Dendritic cell treated with granulocyte-macrophage colony-stimulating factor and Interleukin-4, amounts not matched to agents 40 ng/mL and 50 ng/mL, for 4 days (primary cell): ENCODE measurements around the gene NDFIP1.
A peak's percentile ranks its signal among the peaks of the same experiment; 100 is the strongest.

Experiments
- H3K27ac Mint-ChIP-seq: one replicate; pipeline ENCODE4 v1.8.0; 2022; ENCODE audit warnings: mild to moderate bottlenecking, mixed read lengths
- H3K27me3 Mint-ChIP-seq: one replicate; pipeline ENCODE4 v1.8.0; 2022; ENCODE audit warnings: mild to moderate bottlenecking, mixed read lengths
- H3K36me3 Mint-ChIP-seq: one replicate; pipeline ENCODE4 v1.8.0; 2022; ENCODE audit warnings: low read depth, mixed read lengths
- H3K4me1 Mint-ChIP-seq: one replicate; pipeline ENCODE4 v1.8.0; 2022; ENCODE audit warnings: low read depth, mixed read lengths
- H3K4me3 Mint-ChIP-seq: one replicate; pipeline ENCODE4 v1.8.0; 2022; ENCODE audit warnings: mild to moderate bottlenecking, moderate library complexity, mixed read lengths
- H3K9me3 Mint-ChIP-seq: one replicate; pipeline ENCODE4 v1.8.0; 2022; ENCODE audit warnings: mixed read lengths
- intact Hi-C: fragments of 100-400 bp; cut with micrococcal nuclease; formaldehyde crosslinking; loops from one replicate; pipeline ENCODE4 v1.15.0; 2022

Gene NDFIP1, protein sequence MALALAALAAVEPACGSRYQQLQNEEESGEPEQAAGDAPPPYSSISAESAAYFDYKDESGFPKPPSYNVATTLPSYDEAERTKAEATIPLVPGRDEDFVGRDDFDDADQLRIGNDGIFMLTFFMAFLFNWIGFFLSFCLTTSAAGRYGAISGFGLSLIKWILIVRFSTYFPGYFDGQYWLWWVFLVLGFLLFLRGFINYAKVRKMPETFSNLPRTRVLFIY

DNA sequence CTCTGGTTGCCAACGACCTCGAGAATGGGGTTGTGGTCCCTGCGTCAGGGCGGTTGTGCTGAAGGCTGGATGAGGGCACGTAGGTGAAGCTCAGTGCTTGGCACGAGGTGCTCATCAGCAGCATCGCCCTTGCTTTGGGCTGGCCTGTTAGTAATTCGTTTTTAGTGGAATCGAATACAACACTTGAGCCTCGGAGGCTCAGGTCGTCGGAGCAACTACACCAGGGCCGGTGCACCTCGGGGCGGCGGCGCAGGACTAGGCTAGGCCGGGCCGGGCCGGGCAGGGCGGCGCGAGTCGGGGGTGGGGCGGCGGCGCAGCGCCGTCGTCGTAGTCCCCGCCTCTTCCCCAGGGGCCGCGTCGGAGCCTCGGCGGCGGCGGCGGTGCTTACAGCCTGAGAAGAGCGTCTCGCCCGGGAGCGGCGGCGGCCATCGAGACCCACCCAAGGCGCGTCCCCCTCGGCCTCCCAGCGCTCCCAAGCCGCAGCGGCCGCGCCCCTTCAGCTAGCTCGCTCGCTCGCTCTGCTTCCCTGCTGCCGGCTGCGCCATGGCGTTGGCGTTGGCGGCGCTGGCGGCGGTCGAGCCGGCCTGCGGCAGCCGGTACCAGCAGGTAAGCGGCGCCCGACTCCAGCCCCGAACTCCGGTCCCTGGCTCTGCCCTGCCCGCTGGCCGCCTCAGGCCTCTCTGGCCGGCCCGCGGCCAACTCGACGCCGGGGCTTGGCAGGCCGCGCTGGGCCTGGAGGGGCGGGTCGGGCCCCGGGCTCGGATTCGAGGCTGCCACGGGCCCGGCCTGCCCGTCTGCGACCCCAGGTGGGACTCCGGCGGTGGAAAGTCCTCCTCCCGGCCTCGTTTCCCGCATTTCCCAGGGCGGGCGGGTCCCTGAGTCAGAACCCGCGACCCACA, at the start of gene NDFIP1:
NDFIP1 (plus strand) TSS at position 348 of the 899 bp plus-strand sequence; CDS start at position 544, 196 bp downstream.
- intact Hi-C loops = no loop called here
- peaks cover 32% of the 10 kb centered on the region for H3K4me1 Mint-ChIP-seq

DNA sequence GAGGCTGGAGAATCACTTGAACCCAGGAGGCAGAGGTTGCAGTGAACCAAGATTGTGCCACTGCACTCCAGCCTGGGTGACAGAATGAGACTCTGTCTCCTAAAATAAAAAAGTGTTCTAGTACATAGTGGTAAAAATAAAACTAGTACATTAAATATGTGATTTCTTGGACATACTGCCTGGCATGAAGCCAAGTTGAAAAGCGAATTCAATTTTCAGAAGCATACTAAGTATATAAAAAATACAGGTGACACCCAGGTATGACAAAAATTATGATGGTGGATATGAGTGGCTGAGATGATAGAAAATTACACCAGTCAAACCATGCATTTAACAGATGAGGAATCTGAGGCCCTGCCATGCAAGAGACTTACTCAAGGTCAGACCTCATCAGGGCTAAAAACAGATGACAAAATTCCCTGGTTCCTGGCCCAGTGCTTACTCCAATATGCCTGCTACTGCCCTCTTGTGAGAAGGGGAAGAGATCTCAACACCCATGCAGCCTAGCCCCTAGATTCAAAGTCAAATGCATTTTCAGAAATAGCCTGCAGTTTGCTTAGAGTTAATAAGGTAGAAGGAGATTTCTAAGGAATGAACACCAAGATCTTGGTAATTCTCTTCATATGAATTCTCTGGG, 49.2 kb upstream of the NDFIP1 start:
- H3K9me3 Mint-ChIP-seq = no peaks in the 10 kb centered on the region
- H3K27ac Mint-ChIP-seq = no peak overlapping the region
- intact Hi-C loops = no loop called here
- H3K27me3 Mint-ChIP-seq = peaks cover 7% of the 10 kb centered on the region
- no peak overlapping the region for H3K4me3 Mint-ChIP-seq
- peaks cover 25% of the 10 kb centered on the region for H3K4me1 Mint-ChIP-seq
- H3K36me3 Mint-ChIP-seq = no peaks in the 10 kb centered on the region

More for the DNA sequence above, at the start of gene NDFIP1:
- H3K27ac Mint-ChIP-seq = peak within 1 kb of the TSS; percentile 91
- H3K27me3 Mint-ChIP-seq = no peaks in the 10 kb centered on the region
- peak within 1 kb of the TSS; percentile 95 for H3K4me3 Mint-ChIP-seq
- H3K36me3 Mint-ChIP-seq = peaks cover 15% of the 10 kb centered on the region
- H3K9me3 Mint-ChIP-seq = no peaks in the 10 kb centered on the region

DNA sequence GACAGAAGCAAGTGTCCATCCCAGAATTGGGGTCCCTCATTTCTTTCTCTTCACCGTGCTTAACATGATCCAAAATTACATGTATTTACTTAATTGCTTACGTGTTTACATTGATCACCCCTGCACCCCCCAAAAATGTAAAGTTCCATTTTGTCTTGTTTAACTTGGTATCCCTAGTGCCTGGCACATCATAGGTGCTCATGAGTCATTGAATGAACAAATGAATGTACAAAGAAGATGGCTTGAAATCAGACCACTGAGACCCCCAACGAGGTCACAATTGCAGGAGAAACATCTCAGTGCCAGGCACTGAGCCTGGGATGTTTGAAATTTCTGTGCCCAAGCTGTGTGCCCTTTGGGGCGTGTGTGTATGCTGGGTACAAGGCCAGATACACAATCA, 45.2 kb upstream of the NDFIP1 start:
- intact Hi-C loops = loop anchor here (5.0 kb wide), 1 partner anchor 79 kb away; no protein-coding TSS in a partner anchor
- no peaks in the 10 kb centered on the region for H3K36me3 Mint-ChIP-seq
- no peak overlapping the region for H3K4me3 Mint-ChIP-seq
- H3K27ac Mint-ChIP-seq = peak overlapping the region; percentile 35
- peaks cover 16% of the 10 kb centered on the region for H3K27me3 Mint-ChIP-seq
- H3K9me3 Mint-ChIP-seq = no peaks in the 10 kb centered on the region
- H3K4me1 Mint-ChIP-seq = peaks cover 19% of the 10 kb centered on the region

DNA sequence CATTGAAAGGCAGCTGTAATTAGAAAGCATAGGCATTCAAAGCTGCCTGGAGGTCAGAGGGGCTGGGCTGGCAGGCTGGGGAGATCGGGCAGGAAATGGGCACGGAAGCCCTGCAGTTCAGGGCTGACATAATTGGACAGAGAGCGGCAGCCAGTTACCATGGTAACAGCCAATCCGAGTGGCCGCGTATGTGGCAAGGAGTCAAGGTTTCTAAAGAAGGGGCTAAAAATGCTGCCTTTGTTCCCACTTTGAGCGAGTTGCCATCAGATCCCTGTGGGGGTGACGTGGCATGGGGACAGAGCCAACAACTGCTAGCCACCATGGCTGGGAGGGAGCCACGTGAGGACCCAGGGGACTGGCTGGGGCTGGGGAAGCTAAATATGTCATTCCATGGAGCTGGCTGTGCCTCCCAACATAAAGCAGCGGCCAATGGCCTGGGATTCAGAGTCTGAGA, 44.7 kb upstream of the NDFIP1 start:
- H3K27me3 Mint-ChIP-seq = peaks cover 16% of the 10 kb centered on the region
- H3K27ac Mint-ChIP-seq = peak overlapping the region; percentile 35
- H3K36me3 Mint-ChIP-seq = no peaks in the 10 kb centered on the region
- H3K4me3 Mint-ChIP-seq = no peak overlapping the region
- intact Hi-C loops = loop anchor here (5.0 kb wide), 1 partner anchor 78 kb away; no protein-coding TSS in a partner anchor
- no peaks in the 10 kb centered on the region for H3K9me3 Mint-ChIP-seq
- peaks cover 19% of the 10 kb centered on the region for H3K4me1 Mint-ChIP-seq

DNA sequence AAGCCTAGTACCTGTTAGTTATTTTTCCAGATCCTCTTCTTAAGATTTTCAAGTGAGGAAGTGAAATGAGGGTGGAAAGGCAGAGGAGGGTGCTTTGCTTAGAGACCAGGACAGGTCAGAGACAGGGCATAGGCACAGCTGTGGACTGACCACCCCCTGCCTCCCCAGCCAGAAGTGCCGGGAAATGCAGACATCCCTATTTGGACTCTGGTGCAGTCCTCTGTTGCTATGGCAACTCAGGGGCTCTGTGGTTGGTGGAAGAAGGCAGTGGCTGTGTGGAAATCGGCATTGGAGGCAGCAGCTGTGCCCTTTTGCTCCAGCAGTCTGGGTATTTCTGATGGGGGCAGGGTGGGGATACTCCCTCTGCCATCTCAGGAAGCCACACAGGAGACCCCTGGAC, 43.3 kb upstream of the NDFIP1 start:
- Mint-ChIP-seq H3K27me3 (peaks cover 19% of the 10 kb centered on the region), H3K4me1 (peaks cover 27% of the 10 kb centered on the region), H3K36me3 (no peaks in the 10 kb centered on the region), H3K4me3 (no peak overlapping the region), H3K27ac (no peak overlapping the region), H3K9me3 (no peaks in the 10 kb centered on the region)
- intact Hi-C loops = no loop called here

DNA sequence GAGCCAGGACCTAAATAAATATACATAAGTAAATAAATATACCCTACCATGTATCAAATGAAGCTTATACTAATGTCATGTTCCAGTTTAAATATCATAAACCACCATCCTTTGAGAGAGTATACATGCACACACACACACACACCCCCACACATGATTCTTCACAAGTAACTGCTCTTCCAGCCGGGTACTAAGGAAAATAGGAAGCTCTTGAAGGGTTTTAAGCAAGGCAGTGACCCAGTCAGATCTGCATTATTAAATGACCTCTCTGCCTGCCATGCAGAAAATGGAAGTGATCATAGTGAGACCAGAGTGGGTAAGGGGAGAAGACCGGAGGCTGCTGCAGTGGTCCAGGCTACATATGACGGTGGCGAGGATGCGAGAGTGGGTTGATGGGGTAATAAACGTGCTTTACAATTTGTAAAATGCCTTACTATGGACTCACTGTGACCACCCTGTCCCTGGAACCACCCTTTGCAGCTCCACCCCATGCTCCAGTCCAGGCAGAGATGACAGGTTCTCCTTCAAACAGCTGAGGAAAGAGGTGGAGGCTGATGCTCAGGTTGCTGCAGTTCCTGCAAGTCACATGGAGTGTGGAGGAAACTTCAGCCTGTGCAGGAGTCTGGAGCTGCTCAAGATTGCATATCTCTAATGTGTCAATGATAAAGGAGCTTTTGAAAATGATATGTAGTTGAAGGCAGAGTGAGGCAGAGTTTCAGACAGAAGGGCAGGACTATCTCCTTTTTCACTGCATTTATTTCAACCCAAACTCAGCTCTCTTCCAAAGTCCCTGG, 38.8 kb upstream of the NDFIP1 start:
- H3K27me3 Mint-ChIP-seq = peaks cover 17% of the 10 kb centered on the region
- intact Hi-C loops = no loop called here
- peaks cover 6% of the 10 kb centered on the region for H3K9me3 Mint-ChIP-seq
- H3K36me3 Mint-ChIP-seq = no peaks in the 10 kb centered on the region
- H3K27ac Mint-ChIP-seq = no peak overlapping the region
- no peak overlapping the region for H3K4me3 Mint-ChIP-seq
- H3K4me1 Mint-ChIP-seq = peaks cover 32% of the 10 kb centered on the region

DNA sequence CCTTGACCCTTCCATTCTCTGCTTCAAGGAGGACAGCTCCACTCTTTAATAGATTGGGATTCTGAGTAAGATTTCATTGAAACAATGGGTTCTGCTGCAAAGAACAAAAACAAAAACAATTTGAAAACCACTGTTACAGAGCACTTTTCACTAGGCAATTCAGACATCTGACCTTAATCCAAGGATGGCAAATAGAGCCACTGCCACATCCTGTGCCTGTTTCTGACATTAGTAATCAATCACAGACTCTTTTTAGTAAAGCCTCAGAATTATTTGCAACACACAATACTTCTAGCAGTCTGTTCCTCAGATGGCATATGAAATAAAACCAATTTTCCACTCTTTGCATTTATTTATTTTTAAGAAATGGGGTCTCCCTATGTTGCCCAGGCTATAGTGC, 37.8 kb upstream of the NDFIP1 start:
- Mint-ChIP-seq H3K4me3 (no peak overlapping the region), H3K9me3 (peaks cover 6% of the 10 kb centered on the region), H3K4me1 (peaks cover 23% of the 10 kb centered on the region), H3K36me3 (no peaks in the 10 kb centered on the region), H3K27ac (no peak overlapping the region), H3K27me3 (peaks cover 17% of the 10 kb centered on the region)
- intact Hi-C loops = no loop called here

DNA sequence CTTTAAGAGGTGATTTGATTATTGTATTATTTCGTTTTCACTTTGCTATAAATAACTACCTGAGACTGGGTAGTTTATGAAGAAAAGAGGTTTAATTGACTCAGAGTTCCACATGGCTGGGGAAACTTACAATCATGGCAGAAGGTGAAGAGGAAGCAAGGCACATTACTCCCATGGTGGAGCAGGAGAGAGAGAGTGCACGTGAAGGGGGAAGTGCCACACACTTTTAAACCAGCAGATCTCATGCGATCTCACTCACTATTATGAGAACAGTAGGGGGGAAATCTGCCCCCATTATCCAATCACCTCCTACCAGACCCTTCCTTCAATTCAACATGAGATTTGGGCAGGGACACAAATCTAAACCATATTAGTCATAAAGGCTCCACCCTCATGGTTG, 36.1 kb upstream of the NDFIP1 start:
- Mint-ChIP-seq H3K9me3 (peaks cover 6% of the 10 kb centered on the region), H3K4me3 (no peak overlapping the region), H3K27ac (no peak overlapping the region), H3K36me3 (no peaks in the 10 kb centered on the region), H3K4me1 (peaks cover 22% of the 10 kb centered on the region), H3K27me3 (peaks cover 10% of the 10 kb centered on the region)
- intact Hi-C loops = no loop called here

DNA sequence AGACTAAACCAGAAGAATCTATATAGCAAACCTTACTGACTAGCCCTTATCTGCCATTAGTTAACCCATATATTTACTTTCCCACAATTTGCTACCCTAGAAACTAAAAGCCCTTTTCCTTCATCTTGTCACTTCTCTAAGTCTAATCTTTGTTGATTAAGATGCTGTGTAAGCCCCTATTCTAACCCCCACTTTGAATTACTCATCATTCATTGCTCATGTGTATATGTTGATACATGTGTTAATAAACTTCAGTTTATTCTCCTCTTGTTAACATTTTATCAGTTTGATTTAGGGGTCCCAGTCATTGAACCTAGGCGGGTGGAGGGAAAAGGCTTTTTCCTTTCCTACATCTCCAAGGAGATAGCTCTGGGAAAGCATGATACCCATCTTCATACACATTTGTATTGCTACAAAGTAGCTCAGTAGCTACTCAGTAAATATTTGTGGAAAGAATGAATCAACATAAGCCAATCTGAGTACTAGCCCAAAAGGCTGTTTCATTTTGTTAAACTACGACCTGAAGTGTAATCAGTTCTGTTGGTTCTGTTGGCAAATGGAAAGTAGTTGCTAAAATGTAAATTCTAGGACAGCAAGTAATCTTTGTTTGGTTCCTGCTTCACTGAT, 35.1 kb upstream of the NDFIP1 start:
- H3K4me3 Mint-ChIP-seq = no peak overlapping the region
- H3K27ac Mint-ChIP-seq = no peak overlapping the region
- peaks cover 26% of the 10 kb centered on the region for H3K4me1 Mint-ChIP-seq
- peaks cover 6% of the 10 kb centered on the region for H3K9me3 Mint-ChIP-seq
- intact Hi-C loops = no loop called here
- H3K36me3 Mint-ChIP-seq = no peaks in the 10 kb centered on the region
- peaks cover 8% of the 10 kb centered on the region for H3K27me3 Mint-ChIP-seq

DNA sequence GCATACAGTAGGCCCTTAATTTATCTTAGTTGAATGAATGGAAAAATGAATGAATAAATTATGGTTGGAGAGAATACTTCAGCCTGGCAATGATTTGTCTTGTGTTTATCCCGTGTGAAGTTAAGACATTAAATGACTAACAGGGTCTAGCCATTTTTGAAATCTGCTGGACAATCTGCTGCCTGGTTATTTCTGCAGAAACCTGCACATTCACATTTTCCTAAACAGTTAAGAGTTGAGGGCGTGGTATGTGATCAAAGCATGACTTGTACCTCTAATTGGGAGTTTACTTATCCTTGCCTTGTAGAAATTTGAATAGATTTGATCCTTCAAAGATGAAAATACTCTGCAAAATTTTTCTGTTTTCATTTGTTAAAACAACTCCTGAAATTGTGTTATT, 34.6 kb upstream of the NDFIP1 start:
- Mint-ChIP-seq H3K4me3 (no peak overlapping the region), H3K36me3 (no peaks in the 10 kb centered on the region), H3K9me3 (peaks cover 6% of the 10 kb centered on the region), H3K27me3 (peaks cover 8% of the 10 kb centered on the region), H3K4me1 (peaks cover 28% of the 10 kb centered on the region), H3K27ac (no peak overlapping the region)
- intact Hi-C loops = no loop called here

DNA sequence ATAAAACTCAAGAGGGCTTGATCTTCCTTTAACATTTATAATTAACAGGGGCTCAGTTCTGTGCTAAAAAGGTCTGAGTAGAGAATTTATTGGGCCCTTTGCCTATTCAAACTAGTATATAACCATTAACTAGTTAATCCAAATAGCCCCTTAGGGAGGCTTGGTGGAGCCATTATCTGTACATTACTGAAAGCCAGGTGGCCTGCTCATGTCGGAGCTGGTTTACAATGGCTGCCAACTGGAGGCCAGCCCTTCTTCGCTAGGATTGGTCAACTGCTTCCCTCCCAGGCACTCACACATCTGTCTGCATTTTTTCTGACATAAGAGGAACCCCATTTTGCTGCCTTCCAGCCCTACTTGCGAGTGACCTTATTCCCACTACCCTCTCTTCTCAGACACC, 30.4 kb upstream of the NDFIP1 start:
- intact Hi-C loops = no loop called here
- Mint-ChIP-seq H3K4me1 (peaks cover 6% of the 10 kb centered on the region), H3K36me3 (no peaks in the 10 kb centered on the region)

DNA sequence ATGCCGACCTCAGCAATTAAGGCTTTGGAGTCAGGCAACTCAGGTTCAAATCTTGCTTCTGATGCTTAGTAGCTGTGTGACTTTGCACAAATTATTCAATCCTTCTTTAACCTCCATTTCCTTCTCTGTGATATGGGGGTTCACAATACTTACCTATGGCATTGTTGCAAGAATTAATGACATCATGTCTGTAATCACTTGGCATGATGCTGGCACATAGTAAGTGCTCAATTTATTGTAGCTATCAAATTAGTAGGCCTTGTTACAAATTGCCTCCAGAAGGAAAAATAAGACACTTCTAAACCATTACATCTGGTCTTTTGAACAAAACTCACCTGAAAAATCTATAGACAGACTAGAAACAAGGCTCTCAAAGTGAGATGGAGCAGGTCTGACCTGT, 29.9 kb upstream of the NDFIP1 start:
- intact Hi-C loops = no loop called here
- Mint-ChIP-seq H3K27ac (no peak overlapping the region), H3K36me3 (no peaks in the 10 kb centered on the region), H3K27me3 (peaks cover 10% of the 10 kb centered on the region), H3K4me3 (no peak overlapping the region), H3K9me3 (no peaks in the 10 kb centered on the region), H3K4me1 (peaks cover 6% of the 10 kb centered on the region)

More for the DNA sequence above, 30.4 kb upstream of the NDFIP1 start:
- Mint-ChIP-seq H3K27me3 (peaks cover 10% of the 10 kb centered on the region), H3K27ac (no peak overlapping the region), H3K9me3 (no peaks in the 10 kb centered on the region), H3K4me3 (no peak overlapping the region)

DNA sequence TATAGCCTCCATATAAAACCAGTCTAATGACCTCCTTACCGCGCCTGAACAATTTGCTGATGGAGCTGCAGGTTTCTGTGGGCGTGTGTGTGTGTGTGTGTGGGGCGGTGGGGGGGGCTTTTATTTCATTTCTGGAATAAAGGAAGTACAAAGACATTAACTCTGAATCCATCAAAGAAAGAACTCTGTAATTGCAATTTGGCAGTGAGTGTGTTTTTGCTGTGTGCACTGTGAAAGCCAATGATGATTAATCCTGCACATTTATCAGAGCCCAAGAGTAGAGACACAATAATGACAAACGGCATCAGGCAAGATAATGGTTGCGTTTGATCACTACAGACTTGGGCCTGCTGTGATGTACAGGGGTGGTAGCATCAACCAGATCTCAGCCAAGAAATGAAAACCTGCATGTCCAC, 29.3 kb upstream of the NDFIP1 start:
- Mint-ChIP-seq H3K4me3 (no peak overlapping the region), H3K27me3 (peaks cover 12% of the 10 kb centered on the region), H3K4me1 (peaks cover 6% of the 10 kb centered on the region), H3K9me3 (no peaks in the 10 kb centered on the region), H3K36me3 (no peaks in the 10 kb centered on the region), H3K27ac (no peak overlapping the region)
- intact Hi-C loops = no loop called here
